ENCODE measurements around the gene ENHO. TPM values are rescaled to one million over a fixed set of nuclear protein-coding genes. Genes with fewer than 3 reads are reported as not detected.

Gene ENHO
- total RNA-seq, 4 donors from 2014 or later: 0.50 to 2.0 (median 1.1) TPM; not detected in 1

DNA sequence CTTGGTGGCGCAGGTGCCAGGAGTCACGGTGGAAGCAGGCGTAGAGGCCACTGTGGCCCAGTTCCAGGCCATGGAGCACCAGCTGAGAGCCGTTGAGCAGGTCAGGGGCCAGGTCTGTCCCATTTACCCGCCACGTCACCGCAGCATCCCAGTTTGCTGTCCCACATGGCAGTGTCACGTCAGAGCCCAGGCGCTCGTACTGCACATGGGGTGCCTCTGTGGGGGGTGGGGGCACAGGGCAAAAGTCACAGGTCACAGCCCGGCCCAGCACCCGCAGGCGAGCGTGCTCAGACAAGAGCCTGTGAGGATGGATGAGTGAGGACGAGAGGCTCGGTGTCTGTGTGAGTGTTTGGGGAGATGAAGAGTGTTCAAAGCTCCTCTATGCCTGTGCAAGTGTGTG is 41.8 kb upstream of the ENHO start:
- no peak overlapping the region for H3K27ac ChIP-seq (replicated peaks in 1 of 4)
- WGBS: 77% methylated on average over 3 of the region's 16 CpGs
- no peaks in the 10 kb centered on the region for H3K36me3 ChIP-seq
- DNase-seq (ENCODE audit: extremely low spot score): no peak
- TF ChIP-seq POLR2AphosphoS5 (IDR thresholded peaks at IDR 0.05) (no peak), CTCF (IDR thresholded peaks at IDR 0.05) (no peak), POLR2A (IDR thresholded peaks at IDR 0.05; ENCODE audit: low read depth) (no peak), EP300 (IDR thresholded peaks at IDR 0.05) (no peak)
- intact Hi-C loops (cut with DNase I): no loop called here
- H3K4me1 ChIP-seq: peaks cover 4 to 13% (median 8%) of the 10 kb centered on the region in 4 donors
- no peaks in the 10 kb centered on the region for H3K9me3 ChIP-seq
- no peak overlapping the region for H3K4me3 ChIP-seq
- H3K27me3 ChIP-seq: peaks cover 0 to 47% (median 2%) of the 10 kb centered on the region in 4 donors

- Histone ChIP-seq H3K4me3 (no peak overlapping the region), H3K4me1 (peaks cover 9 to 22% (median 15%) of the 10 kb centered on the region in 4 donors), H3K27ac (replicated peaks in 1 of 4) (no peak overlapping the region), H3K27me3 (peaks cover 0 to 60% (median 3%) of the 10 kb centered on the region in 4 donors), H3K9me3 (no peaks in the 10 kb centered on the region), H3K36me3 (no peaks in the 10 kb centered on the region)
- TF ChIP-seq EP300 (IDR thresholded peaks at IDR 0.05): no peak
- TF ChIP-seq CTCF (IDR thresholded peaks at IDR 0.05): no peak
- no peak for TF ChIP-seq POLR2A (IDR thresholded peaks at IDR 0.05; ENCODE audit: low read depth)
- TF ChIP-seq POLR2AphosphoS5 (IDR thresholded peaks at IDR 0.05): no peak
- 81% methylated on average over 5 of the region's 5 CpGs for WGBS
- intact Hi-C loops (cut with DNase I): no loop called here
- no peak for DNase-seq (ENCODE audit: extremely low spot score)
These were observed 40.5 kb upstream of the ENHO start for GRCh38 chr9:34563262-34563661.

GRCh38 chr9:34562135-34562745 is 39.5 kb upstream of the ENHO start:
- intact Hi-C loops (cut with DNase I): no loop called here
- H3K4me1 ChIP-seq: peaks cover 9 to 22% (median 15%) of the 10 kb centered on the region in 4 donors
- H3K36me3 ChIP-seq: no peaks in the 10 kb centered on the region
- no peak overlapping the region for H3K27ac ChIP-seq (replicated peaks in 1 of 4)
- no peaks in the 10 kb centered on the region for H3K9me3 ChIP-seq
- DNase-seq (ENCODE audit: extremely low spot score): no peak
- no peak overlapping the region for H3K4me3 ChIP-seq
- 89% methylated on average over 7 of the region's 7 CpGs for WGBS
- TF ChIP-seq POLR2A (IDR thresholded peaks at IDR 0.05; ENCODE audit: low read depth): no peak
- peak in 2 of 3 experiments; percentile 10 to 26 for TF ChIP-seq CTCF (IDR thresholded peaks at IDR 0.05)
- TF ChIP-seq POLR2AphosphoS5 (IDR thresholded peaks at IDR 0.05): no peak
- TF ChIP-seq EP300 (IDR thresholded peaks at IDR 0.05): no peak
- peaks cover 0 to 64% (median 3%) of the 10 kb centered on the region in 4 donors for H3K27me3 ChIP-seq

- peaks cover 0 to 60% (median 3%) of the 10 kb centered on the region in 4 donors for H3K27me3 ChIP-seq
- DNase-seq (ENCODE audit: extremely low spot score): no peak
- no peaks in the 10 kb centered on the region for H3K36me3 ChIP-seq
- H3K4me3 ChIP-seq: no peak overlapping the region
- no peaks in the 10 kb centered on the region for H3K9me3 ChIP-seq
- TF ChIP-seq POLR2AphosphoS5 (IDR thresholded peaks at IDR 0.05) (no peak), CTCF (IDR thresholded peaks at IDR 0.05) (no peak), POLR2A (IDR thresholded peaks at IDR 0.05; ENCODE audit: low read depth) (no peak), EP300 (IDR thresholded peaks at IDR 0.05) (no peak)
- H3K4me1 ChIP-seq: peaks cover 9 to 22% (median 15%) of the 10 kb centered on the region in 4 donors
- no peak overlapping the region for H3K27ac ChIP-seq (replicated peaks in 1 of 4)
- WGBS: 72% methylated on average over 18 of the region's 21 CpGs
- intact Hi-C loops (cut with DNase I): no loop called here
These were observed 37.9 kb upstream of the ENHO start for GRCh38 chr9:34560599-34561214.

Measured in esophagus muscularis mucosa (tissue), 4 donors.